GM18505 (cell line): ENCODE data around the gene TBKBP1.
"Not testable (repeated sequence)": the region's sequence is repeated elsewhere in the genome, so short reads cannot be mapped to it uniquely, and the experiment has no call there.

ENCODE experiments used
- ATAC-seq: cut with Tn5 transposase; IDR thresholded peaks from one replicate; pipeline ENCODE4 v1.9.1; 2021; ENCODE audit not compliant: unreplicated experiment
- POLR2A ChIP-seq: IDR thresholded peaks from 4 replicates; pipeline ENCODE4 v1.6.1; 2011; ENCODE audit warnings: borderline replicate concordance; ENCODE audit not compliant: insufficient read depth, insufficient read length; ENCODE audit errors: extremely low read depth

TBKBP1 gene

GRCh38 chr17:47665655-47666054 lies 28.3 kb upstream of the TBKBP1 start:
- no peak for ATAC-seq
- no peak for TF ChIP-seq POLR2A

- TF ChIP-seq POLR2A: no peak
- no peak for ATAC-seq
Measured at GRCh38 chr17:47669081-47669480, 24.9 kb upstream of the TBKBP1 start.

GRCh38 chr17:47670064-47670463 lies 23.9 kb upstream of the TBKBP1 start:
- ATAC-seq: no peak
- no peak for TF ChIP-seq POLR2A

GRCh38 chr17:47674499-47674898 lies 19.5 kb upstream of the TBKBP1 start:
- no peak for ATAC-seq
- TF ChIP-seq POLR2A: no peak

- no peak for TF ChIP-seq POLR2A
- no peak for ATAC-seq
Measured at GRCh38 chr17:47675380-47676198, 18.4 kb upstream of the TBKBP1 start.

GRCh38 chr17:47676199-47676472 lies 17.8 kb upstream of the TBKBP1 start:
- no peak for TF ChIP-seq POLR2A
- no peak for ATAC-seq

- no peak for TF ChIP-seq POLR2A
- ATAC-seq: no peak
Measured at GRCh38 chr17:47676510-47677165, 17.3 kb upstream of the TBKBP1 start.

- TF ChIP-seq POLR2A: no peak
- no peak for ATAC-seq
Measured at GRCh38 chr17:47678196-47678595, 15.8 kb upstream of the TBKBP1 start.

- no peak for TF ChIP-seq POLR2A
- ATAC-seq: no peak
Measured at GRCh38 chr17:47682138-47682537, 11.8 kb upstream of the TBKBP1 start.

- not testable (repeated sequence) for ATAC-seq
Measured at GRCh38 chr17:47682727-47683126, 11.2 kb upstream of the TBKBP1 start.

GRCh38 chr17:47684025-47684424 lies 9.9 kb upstream of the TBKBP1 start:
- TF ChIP-seq POLR2A: no peak
- ATAC-seq: no peak

GRCh38 chr17:47684535-47685193 lies 9.3 kb upstream of the TBKBP1 start:
- ATAC-seq: no peak
- peak; percentile 16 for TF ChIP-seq POLR2A

GRCh38 chr17:47685556-47686275 lies 8.2 kb upstream of the TBKBP1 start:
- TF ChIP-seq POLR2A: no peak

More at GRCh38 chr17:47685556-47686275, 8.2 kb upstream of the TBKBP1 start:
- ATAC-seq: no peak
